ENCODE measurements around the gene PAQR9. TPM values are rescaled to one million over a fixed set of nuclear protein-coding genes. Genes with fewer than 3 reads are reported as not detected.

Gene PAQR9
- polyA plus RNA-seq, 1 of the 3 experiments (the other 2 are of a cell fraction), result 0.16 TPM

DNA sequence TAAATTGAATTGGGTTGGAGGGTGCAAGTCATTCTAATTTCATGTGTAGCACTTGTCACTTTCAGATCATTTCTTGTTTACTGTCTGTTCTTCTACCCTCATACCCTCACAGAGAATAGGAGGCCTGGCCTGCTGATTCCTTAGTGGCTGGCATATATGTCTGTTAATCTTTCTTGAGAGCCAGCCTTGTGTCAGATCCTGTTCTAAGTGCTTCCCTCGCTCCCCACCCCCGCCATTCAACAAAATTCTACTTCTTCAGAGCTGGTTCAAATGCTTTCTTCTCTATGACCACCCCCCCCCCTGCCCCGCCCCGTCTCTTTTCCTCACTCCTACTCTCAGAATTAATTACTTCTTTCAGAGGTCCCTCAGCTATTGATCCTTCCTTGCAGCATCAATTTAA, 36.4 kb upstream of the PAQR9 start:
- CTCF ChIA-PET, result interaction anchor here (2.4 kb wide), 1 partner anchor 172 kb away, joined by 8 read pairs; no protein-coding TSS in a partner anchor
- 91% methylated on average over 4 of the region's 4 CpGs for WGBS (ENCODE audit: low lambda C conversion rate)
- H3K36me3 ChIP-seq (replicated peaks in 1 of 2; ENCODE audit: control insufficient read depth in 1 of 2, insufficient read depth in 2 of 2, low read length in 1 of 2), result no peaks in the 10 kb centered on the region
- no peaks in the 10 kb centered on the region for H3K9me2 ChIP-seq
- no peaks in the 10 kb centered on the region for H3K9me3 ChIP-seq
- 0 out of 2 replicates have a peak overlapping the region, but pooled peaks have one; percentile 83 for H2AFZ ChIP-seq (ENCODE audit: low read depth)
- H3K4me3 ChIP-seq (ENCODE audit: low read depth in 2 of 2, low read length in 1 of 2), result peak overlapping the region; percentile 96 to 97
- TF ChIP-seq EP300 (IDR thresholded peaks at IDR 0.05; ENCODE audit: borderline replicate concordance in 1 of 2, low read depth in 1 of 2, low read length in 1 of 2) (no peak), RXRA (IDR thresholded peaks at IDR 0.05; ENCODE audit: borderline replicate concordance, low read depth) (no peak), RFX5 (IDR thresholded peaks at IDR 0.05; ENCODE audit: low read length) (no peak), MXI1 (IDR thresholded peaks at IDR 0.05; ENCODE audit: low read depth, low read length) (no peak), MEF2A (IDR thresholded peaks at IDR 0.05; ENCODE audit: borderline replicate concordance, low read depth) (no peak), TCF12 (IDR thresholded peaks at IDR 0.05) (no peak), GATA2 (CRISPR knock-in tag; IDR thresholded peaks at IDR 0.05) (no peak), GABPA (IDR thresholded peaks at IDR 0.05; ENCODE audit: low read depth) (no peak), FOXM1 (IDR thresholded peaks at IDR 0.05; ENCODE audit: low read depth) (no peak), ELF1 (IDR thresholded peaks at IDR 0.05) (no peak), CHD2 (IDR thresholded peaks at IDR 0.05; ENCODE audit: low read length, partially characterized antibody) (no peak), NFIC (IDR thresholded peaks at IDR 0.05; ENCODE audit: borderline replicate concordance) (no peak), SMC3 (IDR thresholded peaks at IDR 0.05; ENCODE audit: low read depth, low read length) (no peak)
- TF ChIP-seq, protein P1, sequence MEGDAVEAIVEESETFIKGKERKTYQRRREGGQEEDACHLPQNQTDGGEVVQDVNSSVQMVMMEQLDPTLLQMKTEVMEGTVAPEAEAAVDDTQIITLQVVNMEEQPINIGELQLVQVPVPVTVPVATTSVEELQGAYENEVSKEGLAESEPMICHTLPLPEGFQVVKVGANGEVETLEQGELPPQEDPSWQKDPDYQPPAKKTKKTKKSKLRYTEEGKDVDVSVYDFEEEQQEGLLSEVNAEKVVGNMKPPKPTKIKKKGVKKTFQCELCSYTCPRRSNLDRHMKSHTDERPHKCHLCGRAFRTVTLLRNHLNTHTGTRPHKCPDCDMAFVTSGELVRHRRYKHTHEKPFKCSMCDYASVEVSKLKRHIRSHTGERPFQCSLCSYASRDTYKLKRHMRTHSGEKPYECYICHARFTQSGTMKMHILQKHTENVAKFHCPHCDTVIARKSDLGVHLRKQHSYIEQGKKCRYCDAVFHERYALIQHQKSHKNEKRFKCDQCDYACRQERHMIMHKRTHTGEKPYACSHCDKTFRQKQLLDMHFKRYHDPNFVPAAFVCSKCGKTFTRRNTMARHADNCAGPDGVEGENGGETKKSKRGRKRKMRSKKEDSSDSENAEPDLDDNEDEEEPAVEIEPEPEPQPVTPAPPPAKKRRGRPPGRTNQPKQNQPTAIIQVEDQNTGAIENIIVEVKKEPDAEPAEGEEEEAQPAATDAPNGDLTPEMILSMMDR (IDR thresholded peaks at IDR 0.05), result no peak
- TF ChIP-seq, protein P2, sequence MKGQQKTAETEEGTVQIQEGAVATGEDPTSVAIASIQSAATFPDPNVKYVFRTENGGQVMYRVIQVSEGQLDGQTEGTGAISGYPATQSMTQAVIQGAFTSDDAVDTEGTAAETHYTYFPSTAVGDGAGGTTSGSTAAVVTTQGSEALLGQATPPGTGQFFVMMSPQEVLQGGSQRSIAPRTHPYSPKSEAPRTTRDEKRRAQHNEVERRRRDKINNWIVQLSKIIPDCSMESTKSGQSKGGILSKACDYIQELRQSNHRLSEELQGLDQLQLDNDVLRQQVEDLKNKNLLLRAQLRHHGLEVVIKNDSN (IDR thresholded peaks at IDR 0.05; ENCODE audit: borderline replicate concordance, low read depth), result no peak
- TF ChIP-seq, protein P3, sequence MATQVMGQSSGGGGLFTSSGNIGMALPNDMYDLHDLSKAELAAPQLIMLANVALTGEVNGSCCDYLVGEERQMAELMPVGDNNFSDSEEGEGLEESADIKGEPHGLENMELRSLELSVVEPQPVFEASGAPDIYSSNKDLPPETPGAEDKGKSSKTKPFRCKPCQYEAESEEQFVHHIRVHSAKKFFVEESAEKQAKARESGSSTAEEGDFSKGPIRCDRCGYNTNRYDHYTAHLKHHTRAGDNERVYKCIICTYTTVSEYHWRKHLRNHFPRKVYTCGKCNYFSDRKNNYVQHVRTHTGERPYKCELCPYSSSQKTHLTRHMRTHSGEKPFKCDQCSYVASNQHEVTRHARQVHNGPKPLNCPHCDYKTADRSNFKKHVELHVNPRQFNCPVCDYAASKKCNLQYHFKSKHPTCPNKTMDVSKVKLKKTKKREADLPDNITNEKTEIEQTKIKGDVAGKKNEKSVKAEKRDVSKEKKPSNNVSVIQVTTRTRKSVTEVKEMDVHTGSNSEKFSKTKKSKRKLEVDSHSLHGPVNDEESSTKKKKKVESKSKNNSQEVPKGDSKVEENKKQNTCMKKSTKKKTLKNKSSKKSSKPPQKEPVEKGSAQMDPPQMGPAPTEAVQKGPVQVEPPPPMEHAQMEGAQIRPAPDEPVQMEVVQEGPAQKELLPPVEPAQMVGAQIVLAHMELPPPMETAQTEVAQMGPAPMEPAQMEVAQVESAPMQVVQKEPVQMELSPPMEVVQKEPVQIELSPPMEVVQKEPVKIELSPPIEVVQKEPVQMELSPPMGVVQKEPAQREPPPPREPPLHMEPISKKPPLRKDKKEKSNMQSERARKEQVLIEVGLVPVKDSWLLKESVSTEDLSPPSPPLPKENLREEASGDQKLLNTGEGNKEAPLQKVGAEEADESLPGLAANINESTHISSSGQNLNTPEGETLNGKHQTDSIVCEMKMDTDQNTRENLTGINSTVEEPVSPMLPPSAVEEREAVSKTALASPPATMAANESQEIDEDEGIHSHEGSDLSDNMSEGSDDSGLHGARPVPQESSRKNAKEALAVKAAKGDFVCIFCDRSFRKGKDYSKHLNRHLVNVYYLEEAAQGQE (IDR thresholded peaks at IDR 0.05; ENCODE audit: low read depth, low read length), result no peak
- H4K20me1 ChIP-seq (ENCODE audit: insufficient read depth), result peaks cover 11% of the 10 kb centered on the region
- H3K4me2 ChIP-seq, result peak overlapping the region; percentile 90
- no peak for DNase-seq
- H3K27ac ChIP-seq (ENCODE audit: low read depth in 2 of 2, low read length in 1 of 2), result peak overlapping the region in 1 of 2 experiments; percentile 93; a peak in 3 of 4 replicates
- H3F3A ChIP-seq (replicated peaks; ENCODE audit: insufficient read depth), result peaks cover 15% of the 10 kb centered on the region
- POLR2A ChIA-PET, result no interaction called here
- peaks cover 50% of the 10 kb centered on the region for H3K79me2 ChIP-seq (ENCODE audit: insufficient read depth)
- no peaks in the 10 kb centered on the region for H3K27me3 ChIP-seq (ENCODE audit: insufficient read depth)
- peak overlapping the region; percentile 89 for H3K9ac ChIP-seq
- H3K4me1 ChIP-seq (ENCODE audit: control insufficient read depth in 1 of 2, insufficient read depth in 2 of 2, low read depth in 1 of 2, low read length in 1 of 2), result peaks cover 11 to 16% of the 10 kb centered on the region in 2 experiments; a peak in 3 of 4 replicates

Data from SK-N-SH (cell line).